HepG2 (cell line): ENCODE results near the gene COQ10B. TPM values are rescaled to one million over a fixed set of nuclear protein-coding genes. Genes with fewer than 3 reads are reported as not detected.
A peak's percentile ranks its signal among the peaks of the same experiment; 100 is the strongest.

ENCODE experiments used
- FOXC1 ChIP-seq: sonication (generic); formaldehyde crosslinking; IDR thresholded peaks from 2 replicates; pipeline ENCODE4 v1.8.0; 2022; ENCODE audit warnings: mild to moderate bottlenecking, missing genetic modification reagents, borderline replicate concordance
- HMG20B ChIP-seq: conservative IDR thresholded peaks from 2 replicates; pipeline ENCODE4 v1.6.1; 2016; ENCODE audit warnings: missing genetic modification reagents, missing compliant biosample characterization
- KDM5A ChIP-seq: fragments of 200-600 bp; sonication (generic); IDR thresholded peaks from 2 replicates; pipeline ENCODE4 v1.7.0; 2018; ENCODE audit warnings: antibody characterized with exemption, mild to moderate bottlenecking, low read length, borderline replicate concordance
- MAFF ChIP-seq: IDR thresholded peaks from 2 replicates; pipeline ENCODE4 v1.6.1; 2011; ENCODE audit warnings: low read depth, low read length, improper control_type of control experiment
- RARG ChIP-seq: sonication (generic); formaldehyde crosslinking; IDR thresholded peaks from 2 replicates; pipeline ENCODE4 v1.4.0; 2020; ENCODE audit warnings: low read depth, mild to moderate bottlenecking, missing genetic modification reagents
- RFX5 ChIP-seq: IDR thresholded peaks from 2 replicates; pipeline ENCODE4 v1.6.1; 2011; ENCODE audit warnings: low read depth, low read length, improper control_type of control experiment
- SNAPC4 ChIP-seq: sonication (generic); formaldehyde crosslinking; IDR thresholded peaks from 2 replicates; pipeline ENCODE4 v1.4.0; 2020; ENCODE audit warnings: mild to moderate bottlenecking, missing genetic modification reagents
- SP2 ChIP-seq: sonication (generic); formaldehyde crosslinking; IDR thresholded peaks from 2 replicates; pipeline ENCODE4 v1.5.1; 2020; ENCODE audit warnings: mild to moderate bottlenecking, missing genetic modification reagents
- TAF15 ChIP-seq: fragments of 200-400 bp; formaldehyde crosslinking; IDR thresholded peaks from one replicate; pipeline ENCODE4 v1.6.1; 2018; ENCODE audit warnings: mild to moderate bottlenecking, low read depth, low read length; ENCODE audit not compliant: poor library complexity, severe bottlenecking
- TOPORS ChIP-seq: sonication (generic); formaldehyde crosslinking; IDR thresholded peaks from 2 replicates; pipeline ENCODE4 v1.8.0; 2023; ENCODE audit warnings: mild to moderate bottlenecking, missing genetic modification reagents
- ZNF230 ChIP-seq: sonication (generic); formaldehyde crosslinking; IDR thresholded peaks from 2 replicates; pipeline ENCODE4 v1.4.0; 2020; ENCODE audit warnings: mild to moderate bottlenecking, missing genetic modification reagents
- ZNF24 ChIP-seq: fragments of 450-650 bp; IDR thresholded peaks from 2 replicates; pipeline ENCODE4 v1.6.1; 2017; ENCODE audit warnings: antibody characterized with exemption, mild to moderate bottlenecking
- ZNF281 ChIP-seq: sonication (generic); formaldehyde crosslinking; IDR thresholded peaks from 2 replicates; pipeline ENCODE4 v1.4.0; 2020; ENCODE audit warnings: missing genetic modification reagents, borderline replicate concordance
- ZNF558 ChIP-seq: sonication (generic); formaldehyde crosslinking; IDR thresholded peaks from 2 replicates; pipeline ENCODE4 v1.9.0; 2022; ENCODE audit warnings: mild to moderate bottlenecking, missing genetic modification reagents, borderline replicate concordance
- ZNF567 ChIP-seq: sonication (generic); formaldehyde crosslinking; IDR thresholded peaks from 2 replicates; pipeline ENCODE4 v1.8.1; 2023; ENCODE audit warnings: mild to moderate bottlenecking, missing genetic modification reagents, borderline replicate concordance
- ZSCAN30 ChIP-seq: sonication (generic); formaldehyde crosslinking; IDR thresholded peaks from 2 replicates; pipeline ENCODE4 v1.5.0; 2020; ENCODE audit warnings: mild to moderate bottlenecking, missing genetic modification reagents
- polyA plus RNA-seq, 8 experiments: library from polyadenylated mRNA; depleted of rRNA in 3 of 8; stranded (reverse) in 7 of 8; unstranded in 1 of 8; fragments of >200 nt; fragmentation: Illumina TruSeq in 4 of 8; extraction: Trizol in 4 of 8; gene quantifications; 2 replicates each; pipeline versions ENCODE4 v1.2.1 to v1.2.3, GENCODE V29; 2011 to 2016; ENCODE audit warnings: low read depth in 4 of 8, missing spikeins in 1 of 8, mixed read lengths in 1 of 8; ENCODE audit not compliant: insufficient read depth in 1 of 8
- total RNA-seq, 5 experiments: library from RNA; depleted of rRNA; stranded (reverse); fragments of >200 nt; fragmentation: Illumina TruSeq; extraction: Trizol; gene quantifications; 2 replicates each; pipeline ENCODE4 v1.2.3, GENCODE V29; 2016; ENCODE audit warnings: low read depth in 1 of 5
- TF ChIP-seq, protein P1 (sequence below): sonication (generic); formaldehyde crosslinking; IDR thresholded peaks from 2 replicates; pipeline ENCODE4 v1.8.1; 2023; ENCODE audit warnings: missing genetic modification reagents, inconsistent platforms, borderline replicate concordance

Gene COQ10B
- total and polyA plus RNA-seq, 2 of the 13 experiments (the other 11 are each of a cell fraction or from before 2014, with no cell fraction given), result 4.6 to 34.9 TPM

- TF ChIP-seq SP2 (no peak), ZNF230 (no peak), ZNF558 (CRISPR knock-in tag) (no peak), MAFF (0 out of 2 replicates have a peak, but pooled peaks have one; percentile 7), KDM5A (0 out of 2 replicates have a peak, but pooled peaks have one; percentile 31), ZNF24 (no peak), ZNF567 (CRISPR knock-in tag) (peak; percentile 59; the same call in 1 of the 2 replicates), RFX5 (no peak), HMG20B (no peak), TAF15 (peak; percentile 53), ZNF281 (0 out of 2 replicates have a peak, but pooled peaks have one; percentile 4), ZSCAN30 (CRISPR knock-in tag) (peak; percentile 82), TOPORS (CRISPR knock-in tag) (no peak), SNAPC4 (CRISPR knock-in tag) (0 out of 2 replicates have a peak, but pooled peaks have one; percentile 24), RARG (CRISPR knock-in tag) (0 out of 2 replicates have a peak, but pooled peaks have one; percentile 84), FOXC1 (CRISPR knock-in tag) (no peak)
- TF ChIP-seq, protein P1, sequence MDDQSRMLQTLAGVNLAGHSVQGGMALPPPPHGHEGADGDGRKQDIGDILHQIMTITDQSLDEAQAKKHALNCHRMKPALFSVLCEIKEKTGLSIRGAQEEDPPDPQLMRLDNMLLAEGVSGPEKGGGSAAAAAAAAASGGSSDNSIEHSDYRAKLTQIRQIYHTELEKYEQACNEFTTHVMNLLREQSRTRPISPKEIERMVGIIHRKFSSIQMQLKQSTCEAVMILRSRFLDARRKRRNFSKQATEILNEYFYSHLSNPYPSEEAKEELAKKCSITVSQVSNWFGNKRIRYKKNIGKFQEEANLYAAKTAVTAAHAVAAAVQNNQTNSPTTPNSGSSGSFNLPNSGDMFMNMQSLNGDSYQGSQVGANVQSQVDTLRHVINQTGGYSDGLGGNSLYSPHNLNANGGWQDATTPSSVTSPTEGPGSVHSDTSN, result no peak
Measured at GRCh38 chr2:197498937-197499593, 45.7 kb downstream of the COQ10B start (continued).
